ENCODE measurements around the gene BSG.

The BSG gene

GRCh38 chr19:572140-572742 lies at the start of gene BSG:
TSS of gene BSG (plus strand) at chr19:572596. CDS start at chr19:572635, 39 bp downstream.
- DNase-seq (ENCODE audit: low read depth), result peak; percentile 94

- no peak for DNase-seq (ENCODE audit: low read depth)
Observed at GRCh38 chr19:522726-523125, 49.7 kb upstream of the BSG start.

DNA sequence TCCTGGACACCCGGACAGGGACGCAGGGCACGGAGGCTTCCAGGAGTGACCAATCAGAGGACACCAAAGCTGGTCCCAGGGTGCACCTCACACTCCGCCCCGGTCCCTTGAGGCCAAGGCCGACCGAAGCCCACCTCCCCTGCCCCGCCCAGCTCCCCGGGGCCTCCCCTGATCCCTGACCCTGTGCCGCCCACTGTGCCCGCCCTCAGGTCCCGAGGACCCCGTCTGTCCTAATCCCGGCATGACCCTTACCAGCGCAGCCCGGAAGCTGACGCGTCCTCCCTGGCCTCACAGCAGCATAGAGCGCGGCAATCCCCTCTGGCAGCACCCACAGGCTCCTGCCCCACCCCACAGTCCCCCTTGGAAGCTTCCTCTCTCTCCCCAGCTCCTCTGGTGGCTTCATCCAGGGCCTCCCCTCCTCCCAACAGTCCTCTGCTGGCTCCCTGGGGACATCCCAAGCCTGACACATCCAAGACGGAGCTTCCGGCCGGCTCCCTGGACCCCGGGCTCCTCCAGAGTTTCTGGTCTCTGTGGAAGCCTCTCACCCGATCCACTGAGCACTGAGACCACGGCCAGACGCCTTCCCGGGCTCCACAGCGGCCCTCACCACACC lies 48.2 kb upstream of the BSG start:
- no peak for DNase-seq (ENCODE audit: low read depth)

DNA sequence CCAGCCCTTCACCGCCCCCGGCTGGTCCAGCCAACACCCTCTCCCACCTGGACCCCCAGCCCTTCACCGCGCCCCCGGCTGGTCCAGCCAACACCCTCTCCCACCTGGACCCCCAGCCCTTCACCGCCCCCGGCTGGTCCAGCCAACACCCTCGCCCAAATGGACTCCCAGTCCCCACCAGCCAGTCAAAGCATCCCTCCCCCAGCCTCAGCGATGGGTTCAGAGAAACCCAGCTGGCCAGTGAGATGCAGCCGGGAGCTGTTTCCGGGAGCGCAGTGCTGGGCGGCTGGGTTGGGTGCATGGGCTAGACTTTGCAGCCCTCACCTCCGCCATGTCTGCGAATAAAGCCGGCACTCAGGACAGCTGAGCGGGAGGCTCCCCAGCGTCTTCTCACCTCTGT lies 47.4 kb upstream of the BSG start:
- DNase-seq (ENCODE audit: low read depth), result no peak

GRCh38 chr19:525857-526419 lies 46.5 kb upstream of the BSG start:
- no peak for DNase-seq (ENCODE audit: low read depth)

GRCh38 chr19:530134-531008 lies 42.0 kb upstream of the BSG start:
- DNase-seq (ENCODE audit: low read depth), result no peak

GRCh38 chr19:531009-531752 lies 41.2 kb upstream of the BSG start:
- peak; percentile 59 for DNase-seq (ENCODE audit: low read depth)

DNA sequence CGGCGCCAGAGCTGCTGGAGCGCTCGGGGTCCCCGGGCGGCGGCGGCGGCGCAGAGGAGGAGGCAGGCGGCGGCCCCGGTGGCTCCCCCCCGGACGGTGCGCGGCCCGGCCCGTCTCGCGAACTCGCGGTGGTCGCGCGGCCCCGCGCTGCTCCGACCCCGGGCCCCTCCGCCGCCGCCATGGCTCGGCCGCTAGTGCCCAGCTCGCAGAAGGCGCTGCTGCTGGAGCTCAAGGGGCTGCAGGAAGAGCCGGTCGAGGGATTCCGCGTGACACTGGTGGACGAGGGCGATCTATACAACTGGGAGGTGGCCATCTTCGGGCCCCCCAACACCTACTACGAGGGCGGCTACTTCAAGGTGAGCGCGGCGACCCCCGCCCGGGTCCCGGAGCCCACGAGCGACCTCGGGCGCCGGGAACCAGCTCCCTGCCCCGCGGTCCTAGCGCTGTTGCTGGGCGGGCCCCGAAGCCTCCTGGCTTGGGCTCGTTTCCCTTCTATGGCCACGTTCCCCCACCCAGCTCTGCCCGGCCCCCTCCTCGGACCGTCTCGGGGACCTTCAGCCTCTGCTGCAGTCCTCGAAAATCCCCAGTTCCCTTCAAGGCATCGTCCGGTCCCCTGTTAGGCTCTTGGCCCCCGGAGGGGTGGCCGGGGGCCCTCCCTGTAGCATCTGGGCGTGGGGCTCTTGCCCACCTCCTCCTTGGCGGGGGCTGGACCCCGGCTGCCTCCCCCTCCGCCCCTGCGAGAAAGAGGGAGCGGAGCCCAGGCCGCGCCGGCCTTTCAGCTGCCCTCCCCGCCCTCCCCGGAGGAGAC lies 40.4 kb upstream of the BSG start, which contains the start of gene CDC34:
TSS of gene CDC34 (plus strand) at position 8 of the 808 bp plus-strand sequence. CDS start at position 180, 172 bp downstream.
- DNase-seq (ENCODE audit: low read depth), result no peak

DNA sequence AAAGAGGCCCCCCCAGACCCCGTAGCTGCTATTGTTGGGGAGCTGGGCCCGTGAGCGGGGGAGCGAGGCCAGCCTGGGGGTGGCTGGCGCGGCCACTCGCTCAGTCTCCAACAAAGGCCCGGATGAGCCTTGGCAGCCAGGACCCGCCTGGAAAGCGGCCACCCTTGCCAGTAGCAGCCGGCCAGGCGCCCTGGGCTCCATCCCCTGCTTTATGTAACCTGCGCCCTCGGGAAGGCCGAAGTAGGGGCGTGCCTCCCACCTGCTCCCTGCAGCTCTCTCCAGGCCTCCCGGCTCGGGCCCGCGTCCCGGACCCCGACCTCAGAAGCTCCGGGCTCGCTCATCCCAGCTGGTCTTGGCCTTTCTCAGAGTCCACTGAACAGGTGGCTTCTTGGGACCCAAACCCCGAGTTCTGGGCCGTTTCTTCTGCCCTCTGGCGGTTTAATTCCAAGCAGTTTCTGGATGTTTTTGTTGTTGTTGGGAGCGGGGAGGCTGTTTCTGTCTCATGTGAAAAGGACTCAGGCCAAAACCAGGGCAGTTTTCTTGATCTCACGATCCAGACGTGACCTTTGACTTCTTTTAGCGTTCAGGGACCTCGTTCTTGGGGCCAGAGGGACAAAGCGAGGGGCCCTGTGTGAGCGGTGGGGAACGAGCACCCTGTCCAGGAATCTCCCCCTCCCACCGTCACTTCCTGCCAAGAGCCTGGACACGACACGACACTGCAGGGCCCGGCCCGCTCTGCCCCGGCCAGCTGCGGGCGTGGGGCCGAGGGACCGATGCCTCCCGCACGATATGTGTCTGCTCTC lies 39.6 kb upstream of the BSG start:
- DNase-seq (ENCODE audit: low read depth), result peak; percentile 43

GRCh38 chr19:533364-534058 lies 38.9 kb upstream of the BSG start:
- DNase-seq (ENCODE audit: low read depth), result no peak

DNA sequence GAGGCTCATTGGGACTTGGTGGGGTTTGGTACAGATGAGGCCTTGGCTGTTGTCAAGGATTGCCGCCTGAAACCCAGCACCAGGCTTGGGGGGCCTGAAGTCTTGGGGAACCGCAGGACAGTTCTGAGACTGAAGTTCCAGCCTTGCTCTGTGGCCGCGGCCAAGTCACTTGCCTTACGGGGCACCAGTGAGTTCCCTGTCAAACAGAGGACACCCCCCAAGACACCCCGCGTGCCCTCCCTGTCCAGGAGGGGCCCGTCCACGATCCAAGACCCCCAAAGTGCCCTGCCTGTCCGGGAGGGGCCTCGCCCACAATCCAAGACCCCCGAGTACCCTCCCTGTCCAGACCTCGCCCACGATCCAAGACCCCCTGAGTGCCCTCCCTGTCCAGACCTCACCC lies 38.3 kb upstream of the BSG start:
- DNase-seq (ENCODE audit: low read depth), result no peak

DNA sequence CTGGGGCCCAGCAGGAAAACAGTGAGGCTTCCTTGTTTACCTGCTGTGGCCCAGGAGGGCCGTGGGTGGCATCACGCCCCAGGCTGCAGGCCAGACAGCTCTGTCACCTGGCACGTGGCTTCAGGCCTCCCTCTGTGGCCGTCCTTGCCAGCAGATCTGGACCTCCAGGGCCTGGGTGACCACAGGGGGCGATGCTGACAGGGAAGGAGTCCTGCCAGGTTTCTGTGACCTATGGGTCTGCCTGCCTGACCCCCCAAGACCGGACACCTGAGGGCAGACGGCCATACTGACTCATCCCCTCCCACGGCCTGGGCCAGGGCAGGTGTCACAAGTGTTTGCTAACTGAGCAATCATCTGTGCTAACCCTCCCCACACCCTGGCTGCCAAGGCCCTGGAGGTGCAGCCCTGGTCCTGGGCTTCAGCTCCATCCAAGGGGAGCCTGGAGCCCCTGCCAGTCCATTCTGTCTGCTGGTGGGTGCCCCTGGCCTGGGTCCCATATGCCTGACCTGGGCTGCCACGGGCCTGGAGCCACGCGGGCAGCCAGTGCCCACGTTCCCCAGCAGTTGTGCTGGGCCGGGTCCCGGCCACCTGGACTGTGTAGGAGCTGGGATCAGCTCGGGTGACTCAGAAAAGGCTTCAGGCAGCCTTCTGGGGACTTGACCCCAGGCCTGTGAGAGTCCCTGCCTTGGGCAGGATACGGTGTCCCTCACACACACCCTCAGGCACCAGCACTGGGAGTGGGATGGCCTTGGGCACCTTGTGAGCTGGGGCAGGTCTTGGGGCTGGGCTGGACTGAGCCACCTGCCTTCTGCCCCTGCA lies 37.2 kb upstream of the BSG start:
- DNase-seq (ENCODE audit: low read depth), result no peak

DNA sequence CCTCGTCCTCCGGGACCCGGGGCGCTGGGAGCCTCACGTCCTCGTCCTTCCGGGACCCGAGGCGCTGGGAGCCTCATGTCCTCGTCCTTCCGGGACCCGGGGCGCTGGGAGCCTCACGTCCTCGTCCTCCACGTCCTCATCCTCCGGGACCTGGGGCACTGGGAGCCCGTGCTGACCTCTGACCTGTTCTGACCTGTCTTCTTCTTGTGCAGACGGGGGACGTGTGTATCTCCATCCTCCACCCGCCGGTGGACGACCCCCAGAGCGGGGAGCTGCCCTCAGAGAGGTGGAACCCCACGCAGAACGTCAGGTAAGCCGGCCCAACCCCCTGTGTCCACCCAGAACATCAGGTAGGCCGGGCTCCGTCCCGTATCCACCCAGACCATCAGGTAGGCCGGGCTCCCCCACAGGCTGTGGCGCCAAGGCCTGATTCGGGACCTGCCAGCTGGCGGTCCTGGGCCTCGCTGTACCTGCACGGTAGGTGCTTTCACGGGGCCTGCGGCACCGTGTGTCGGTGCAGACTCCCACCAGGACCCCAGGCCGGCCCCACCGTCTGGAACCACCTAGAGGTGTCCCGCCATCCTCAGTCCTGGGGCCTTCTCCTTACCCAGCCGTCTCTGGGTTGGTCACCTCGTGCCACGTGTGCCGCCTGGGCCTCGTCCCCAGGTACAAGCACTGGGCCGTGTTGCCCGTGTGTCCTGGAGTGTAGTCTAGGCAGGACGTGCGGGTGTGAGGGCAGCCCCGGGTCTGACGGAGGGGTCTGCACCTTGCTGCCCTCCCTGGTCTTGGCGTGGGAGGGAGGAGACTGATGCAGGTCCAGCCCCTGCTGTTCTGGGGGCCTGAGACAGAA lies 36.1 kb upstream of the BSG start:
- no peak for DNase-seq (ENCODE audit: low read depth)

DNA sequence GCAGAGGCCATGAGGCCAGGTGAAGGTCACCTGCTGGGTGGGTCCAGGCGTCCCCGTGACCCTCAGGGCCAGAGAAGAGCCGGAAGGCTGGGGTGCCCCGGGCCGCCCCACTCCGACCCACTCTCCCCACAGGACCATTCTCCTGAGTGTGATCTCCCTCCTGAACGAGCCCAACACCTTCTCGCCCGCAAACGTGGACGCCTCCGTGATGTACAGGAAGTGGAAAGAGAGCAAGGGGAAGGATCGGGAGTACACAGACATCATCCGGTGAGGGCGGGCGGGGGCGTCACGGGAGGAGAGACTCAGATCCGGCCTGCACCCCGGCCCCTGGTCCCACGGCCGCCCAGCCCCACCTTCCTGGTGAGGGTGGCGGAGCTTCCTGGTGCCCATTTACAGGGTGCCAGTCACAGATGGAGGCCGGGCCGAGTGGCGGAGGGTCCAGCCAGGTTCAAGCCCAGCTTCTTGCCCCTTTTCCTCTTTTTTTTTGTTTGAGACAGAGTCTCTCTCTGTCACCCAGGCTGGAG lies 35.5 kb upstream of the BSG start:
- DNase-seq (ENCODE audit: low read depth), result no peak

DNA sequence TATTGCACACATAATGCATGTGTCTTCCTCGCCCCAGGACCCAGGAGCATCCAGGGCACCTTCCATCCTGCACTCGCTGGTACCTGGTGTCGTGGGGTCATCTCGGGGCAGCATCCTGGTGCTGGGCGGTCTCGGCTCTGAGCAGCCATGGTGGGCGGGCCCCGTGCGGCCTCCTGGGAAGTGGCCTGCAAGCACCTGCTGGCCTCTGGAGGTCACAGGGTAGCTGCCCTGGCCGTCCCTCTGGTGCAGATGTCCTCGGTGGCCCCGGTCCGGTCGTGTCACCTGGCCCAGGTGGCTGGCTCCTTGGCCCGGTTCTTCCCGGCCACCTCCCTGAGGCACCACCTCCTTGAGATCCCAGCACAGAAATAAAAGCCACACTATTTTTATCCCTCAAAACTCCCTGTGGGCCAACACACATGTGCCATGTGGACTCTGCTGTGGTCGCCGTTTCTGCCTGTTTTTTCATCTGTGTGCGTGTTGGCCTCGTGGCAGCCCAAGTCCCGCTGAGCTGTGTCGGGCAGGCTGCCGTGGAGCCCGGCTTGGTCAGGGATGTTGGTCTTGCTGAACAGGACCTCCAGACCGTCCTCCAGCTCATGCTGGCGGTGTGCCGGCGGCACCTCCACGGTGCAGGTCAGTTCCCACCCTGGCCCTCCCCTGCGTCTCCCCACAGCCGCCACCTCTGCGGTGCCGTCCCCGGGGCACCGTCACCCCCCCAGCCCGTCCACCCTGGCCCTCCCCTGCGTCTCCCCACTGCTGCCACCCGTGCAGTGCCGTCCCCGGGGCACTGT lies 33.6 kb upstream of the BSG start:
- DNase-seq (ENCODE audit: low read depth), result no peak

- DNase-seq (ENCODE audit: low read depth), result no peak
Observed at GRCh38 chr19:539429-540030, 32.9 kb upstream of the BSG start.
